HEK293 (cell line): Measurements from ENCODE around the gene DBN1.

ENCODE experiments used
- CTCF ChIA-PET: fragments of 350-600 bp; formaldehyde crosslinking; extraction: SDS; loops from one replicate; lab custom pipeline; 2021; ENCODE audit warnings: antibody characterized with exemption; lab: Yijun Ruan, JAX
- POLR2A ChIA-PET: fragments of 300-600 bp; formaldehyde crosslinking; extraction: SDS; loops from one replicate; lab custom pipeline; 2020; ENCODE audit warnings: antibody characterized with exemption, inconsistent platforms; lab: Yijun Ruan, JAX
- H3K27ac ChIP-seq: fragments of 200-500 bp; sonication (Bioruptor generic); 2 replicates; pipeline ENCODE4 v1.5.1; 2014; ENCODE audit warnings: low read depth, low read length, control low read depth, inconsistent platforms; ENCODE audit errors: extremely low read depth
- H3K36me3 ChIP-seq, 2 experiments: fragments of 200-500 bp in 1 of 2; sonication (Bioruptor generic) in 1 of 2; 1 replicate in 1 of 2; 2 replicates in 1 of 2; pipeline ENCODE4 v1.5.1; 2014 to 2017; ENCODE audit warnings: inconsistent platforms in 2 of 2, low read length in 2 of 2; ENCODE audit not compliant: control insufficient read depth in 2 of 2, insufficient read depth in 1 of 2
- H3K4me1 ChIP-seq: fragments of 200-500 bp; sonication (Bioruptor generic); 2 replicates; pipeline ENCODE4 v1.5.1; 2014; ENCODE audit warnings: mild to moderate bottlenecking, low read length, inconsistent platforms; ENCODE audit not compliant: control insufficient read depth, insufficient read depth
- H3K4me3 ChIP-seq: 2 replicates; pipeline ENCODE4 v1.5.1; 2011; ENCODE audit warnings: low read depth, mild to moderate bottlenecking, control low read depth, low read length, moderate library complexity
- H3K9me3 ChIP-seq: fragments of 200-500 bp; sonication (Bioruptor generic); 2 replicates; pipeline ENCODE4 v1.5.1; 2014; ENCODE audit warnings: low read depth, low read length, inconsistent platforms; ENCODE audit not compliant: control insufficient read depth, insufficient read depth
- CTCF ChIP-seq: fragments of 450-650 bp; formaldehyde crosslinking; IDR thresholded peaks from 2 replicates; pipeline ENCODE4 v1.5.1; 2016; ENCODE audit warnings: missing biosample characterization, missing genetic modification characterization
- HOXC10 ChIP-seq: sonication (generic); formaldehyde crosslinking; IDR thresholded peaks from 2 replicates; pipeline ENCODE4 v1.8.1; 2023; ENCODE audit warnings: mild to moderate bottlenecking, missing genetic modification reagents
- PBX3 ChIP-seq: sonication (generic); formaldehyde crosslinking; IDR thresholded peaks from 2 replicates; pipeline ENCODE4 v1.8.1; 2022; ENCODE audit warnings: mild to moderate bottlenecking, moderate library complexity, missing genetic modification reagents
- SCRT1 ChIP-seq: fragments of 450-650 bp; formaldehyde crosslinking; IDR thresholded peaks from 2 replicates; pipeline ENCODE4 v1.5.1; 2016; ENCODE audit warnings: missing biosample characterization, missing genetic modification characterization, borderline replicate concordance
- ZBTB1 ChIP-seq: fragments of 450-650 bp; formaldehyde crosslinking; IDR thresholded peaks from 2 replicates; pipeline ENCODE4 v1.5.1; 2016; ENCODE audit warnings: missing biosample characterization, missing genetic modification characterization
- ZBTB44 ChIP-seq: fragments of 450-650 bp; IDR thresholded peaks from 2 replicates; pipeline ENCODE4 v1.5.1; 2018; ENCODE audit warnings: missing biosample characterization, mild to moderate bottlenecking, missing genetic modification characterization
- ZBTB8A ChIP-seq: fragments of 450-650 bp; formaldehyde crosslinking; IDR thresholded peaks from 2 replicates; pipeline ENCODE4 v1.5.1; 2016; ENCODE audit warnings: missing biosample characterization, missing genetic modification characterization
- ZEB2 ChIP-seq: fragments of 450-650 bp; formaldehyde crosslinking; IDR thresholded peaks from 2 replicates; pipeline ENCODE4 v1.5.1; 2016; ENCODE audit warnings: missing biosample characterization, missing genetic modification characterization
- ZFHX2 ChIP-seq: fragments of 450-650 bp; formaldehyde crosslinking; conservative IDR thresholded peaks from 2 replicates; pipeline ENCODE4 v1.5.1; 2016; ENCODE audit warnings: missing biosample characterization, missing genetic modification characterization
- ZNF324 ChIP-seq: fragments of 450-650 bp; formaldehyde crosslinking; IDR thresholded peaks from 2 replicates; pipeline ENCODE4 v1.5.1; 2016; ENCODE audit warnings: missing biosample characterization, missing genetic modification characterization
- ZNF341 ChIP-seq: fragments of 450-650 bp; formaldehyde crosslinking; IDR thresholded peaks from 2 replicates; pipeline ENCODE4; 2016; ENCODE audit warnings: low read depth, missing biosample characterization, missing genetic modification characterization
- ZNF394 ChIP-seq: fragments of 450-650 bp; formaldehyde crosslinking; IDR thresholded peaks from 2 replicates; pipeline ENCODE4 v1.5.1; 2016; ENCODE audit warnings: missing biosample characterization, missing genetic modification characterization, mild to moderate bottlenecking, moderate library complexity, borderline replicate concordance
- ZNF449 ChIP-seq: fragments of 450-650 bp; formaldehyde crosslinking; IDR thresholded peaks from 2 replicates; pipeline ENCODE4 v1.5.1; 2017; ENCODE audit warnings: missing biosample characterization, mild to moderate bottlenecking, missing genetic modification characterization, moderate library complexity
- ZNF549 ChIP-seq: fragments of 450-650 bp; IDR thresholded peaks from 2 replicates; pipeline ENCODE4 v1.5.1; 2018; ENCODE audit warnings: missing biosample characterization, missing genetic modification characterization, mild to moderate bottlenecking, inconsistent platforms, moderate library complexity
- ZNF561 ChIP-seq: fragments of 450-650 bp; IDR thresholded peaks from 2 replicates; pipeline ENCODE4 v1.5.1; 2018; ENCODE audit warnings: missing biosample characterization, missing genetic modification characterization, borderline replicate concordance
- ZNF660 ChIP-seq: fragments of 450-650 bp; IDR thresholded peaks from 2 replicates; pipeline ENCODE4 v1.5.1; 2018; ENCODE audit warnings: missing biosample characterization, mild to moderate bottlenecking, missing genetic modification characterization
- ZSCAN23 ChIP-seq: fragments of 450-650 bp; formaldehyde crosslinking; IDR thresholded peaks from 2 replicates; pipeline ENCODE4 v1.5.1; 2016; ENCODE audit warnings: missing biosample characterization, missing genetic modification characterization
- TF ChIP-seq, protein P1 (sequence below): fragments of 450-650 bp; formaldehyde crosslinking; IDR thresholded peaks from 2 replicates; pipeline ENCODE4 v1.5.1; 2017; ENCODE audit warnings: missing biosample characterization, missing genetic modification characterization
- TF ChIP-seq, protein P2 (sequence below): fragments of 450-650 bp; formaldehyde crosslinking; IDR thresholded peaks from 2 replicates; pipeline ENCODE4 v1.5.1; 2016; ENCODE audit warnings: missing biosample characterization, missing genetic modification characterization

The DBN1 gene

DNA sequence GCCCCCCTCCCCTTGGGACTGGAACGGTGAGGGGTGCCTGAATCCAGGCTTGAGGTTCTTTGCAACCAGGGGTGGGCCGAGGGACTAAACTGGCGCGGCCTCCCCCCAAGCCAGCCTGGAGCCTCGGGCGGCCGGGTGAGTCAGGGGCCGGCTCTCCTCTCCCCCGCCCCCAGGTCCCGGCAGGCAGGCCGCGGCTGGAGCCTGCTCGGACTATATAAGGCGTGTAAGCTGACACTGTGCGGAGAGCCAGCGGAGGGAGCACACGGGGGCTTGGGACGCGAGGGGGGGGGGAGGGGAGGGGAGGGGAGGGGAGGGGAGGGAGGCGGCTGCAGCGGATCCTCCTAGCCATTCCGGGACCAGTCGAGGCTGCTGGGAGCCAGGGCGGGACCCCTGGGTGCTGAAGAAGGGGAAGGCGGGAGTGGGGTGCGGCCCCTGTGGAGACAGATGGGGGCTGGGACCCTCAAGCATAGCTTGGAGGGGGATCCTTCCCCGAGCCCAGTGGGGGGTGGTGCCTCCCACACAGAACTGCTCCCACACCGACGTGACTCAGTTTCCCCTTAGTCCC lies 23.4 kb upstream of the DBN1 start (continued):
- TF ChIP-seq ZBTB44 (tag by site-specific recombination) (no peak), ZBTB1 (tag by site-specific recombination) (0 out of 2 replicates have a peak, but pooled peaks have one; percentile 20), ZNF660 (tag by site-specific recombination) (no peak), ZNF549 (tag by site-specific recombination) (no peak), ZBTB8A (no peak)
- TF ChIP-seq, protein P1, sequence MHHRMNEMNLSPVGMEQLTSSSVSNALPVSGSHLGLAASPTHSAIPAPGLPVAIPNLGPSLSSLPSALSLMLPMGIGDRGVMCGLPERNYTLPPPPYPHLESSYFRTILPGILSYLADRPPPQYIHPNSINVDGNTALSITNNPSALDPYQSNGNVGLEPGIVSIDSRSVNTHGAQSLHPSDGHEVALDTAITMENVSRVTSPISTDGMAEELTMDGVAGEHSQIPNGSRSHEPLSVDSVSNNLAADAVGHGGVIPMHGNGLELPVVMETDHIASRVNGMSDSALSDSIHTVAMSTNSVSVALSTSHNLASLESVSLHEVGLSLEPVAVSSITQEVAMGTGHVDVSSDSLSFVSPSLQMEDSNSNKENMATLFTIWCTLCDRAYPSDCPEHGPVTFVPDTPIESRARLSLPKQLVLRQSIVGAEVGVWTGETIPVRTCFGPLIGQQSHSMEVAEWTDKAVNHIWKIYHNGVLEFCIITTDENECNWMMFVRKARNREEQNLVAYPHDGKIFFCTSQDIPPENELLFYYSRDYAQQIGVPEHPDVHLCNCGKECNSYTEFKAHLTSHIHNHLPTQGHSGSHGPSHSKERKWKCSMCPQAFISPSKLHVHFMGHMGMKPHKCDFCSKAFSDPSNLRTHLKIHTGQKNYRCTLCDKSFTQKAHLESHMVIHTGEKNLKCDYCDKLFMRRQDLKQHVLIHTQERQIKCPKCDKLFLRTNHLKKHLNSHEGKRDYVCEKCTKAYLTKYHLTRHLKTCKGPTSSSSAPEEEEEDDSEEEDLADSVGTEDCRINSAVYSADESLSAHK (tag by site-specific recombination) = no peak
- TF ChIP-seq, all 188 proteins: peak for 29

DNA sequence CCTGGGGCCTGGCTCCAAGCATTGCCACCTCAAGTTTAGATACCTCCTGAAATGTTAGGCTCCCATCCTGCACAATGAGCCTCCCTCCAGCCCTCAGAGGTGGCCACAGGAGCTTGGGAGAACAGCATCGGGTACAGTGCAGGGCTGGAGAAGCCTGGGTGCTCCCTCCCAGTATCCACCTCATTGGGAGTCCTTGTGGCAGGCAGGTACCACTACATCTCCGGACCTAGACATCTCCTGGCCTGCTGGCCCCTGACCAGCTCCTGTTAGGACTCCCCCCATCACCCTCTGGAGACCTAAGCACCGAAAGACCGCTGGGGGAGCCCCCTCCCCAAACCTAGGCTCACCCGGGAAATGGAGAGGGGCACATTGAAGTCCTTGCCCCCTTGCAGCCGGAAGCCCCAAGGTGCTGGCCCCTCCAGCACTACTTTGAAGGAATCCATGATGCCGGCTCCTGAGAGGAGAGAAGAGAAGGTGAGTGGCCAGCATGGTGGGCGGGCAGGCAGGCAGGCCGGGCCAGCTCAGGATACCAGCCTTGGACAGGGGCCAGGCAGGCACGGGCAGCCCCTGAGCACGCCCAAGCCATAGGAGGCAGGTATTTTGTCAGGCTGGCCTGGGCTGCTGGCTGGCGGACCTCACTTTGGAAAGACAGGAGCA lies 22.8 kb upstream of the DBN1 start:
- peaks cover 20% of the 10 kb centered on the region for H3K4me1 ChIP-seq
- H3K4me3 ChIP-seq = peak overlapping the region; percentile 67
- peaks cover 0 to 32% of the 10 kb centered on the region in 2 experiments; a peak in 1 of 3 replicates for H3K36me3 ChIP-seq
- peak overlapping the region; percentile 98 for H3K27ac ChIP-seq
- H3K9me3 ChIP-seq = no peaks in the 10 kb centered on the region
- POLR2A ChIA-PET = interaction anchor here (0.6 to 7.0 kb wide), 21 partner anchors 7 to 708 kb away, joined by 3 to 106 read pairs (median 7); partner anchors contain the start of genes B4GALT7, DBN1, DDX41 and DOK3
- CTCF ChIA-PET = interaction anchor here (0.7 to 4.0 kb wide), 12 partner anchors 9 to 1570 kb away, joined by 3 to 23 read pairs (median 6); no protein-coding TSS in a partner anchor
- no peak for TF ChIP-seq ZNF324
- TF ChIP-seq ZSCAN23 (tag by site-specific recombination) = no peak
- TF ChIP-seq ZEB2 (tag by site-specific recombination) = peak; percentile 24; the same call in 1 of the 2 replicates
- 0 out of 2 replicates have a peak, but pooled peaks have one; percentile 51 for TF ChIP-seq CTCF (tag by site-specific recombination)
- no peak for TF ChIP-seq ZNF341 (tag by site-specific recombination)
- TF ChIP-seq, protein P2, sequence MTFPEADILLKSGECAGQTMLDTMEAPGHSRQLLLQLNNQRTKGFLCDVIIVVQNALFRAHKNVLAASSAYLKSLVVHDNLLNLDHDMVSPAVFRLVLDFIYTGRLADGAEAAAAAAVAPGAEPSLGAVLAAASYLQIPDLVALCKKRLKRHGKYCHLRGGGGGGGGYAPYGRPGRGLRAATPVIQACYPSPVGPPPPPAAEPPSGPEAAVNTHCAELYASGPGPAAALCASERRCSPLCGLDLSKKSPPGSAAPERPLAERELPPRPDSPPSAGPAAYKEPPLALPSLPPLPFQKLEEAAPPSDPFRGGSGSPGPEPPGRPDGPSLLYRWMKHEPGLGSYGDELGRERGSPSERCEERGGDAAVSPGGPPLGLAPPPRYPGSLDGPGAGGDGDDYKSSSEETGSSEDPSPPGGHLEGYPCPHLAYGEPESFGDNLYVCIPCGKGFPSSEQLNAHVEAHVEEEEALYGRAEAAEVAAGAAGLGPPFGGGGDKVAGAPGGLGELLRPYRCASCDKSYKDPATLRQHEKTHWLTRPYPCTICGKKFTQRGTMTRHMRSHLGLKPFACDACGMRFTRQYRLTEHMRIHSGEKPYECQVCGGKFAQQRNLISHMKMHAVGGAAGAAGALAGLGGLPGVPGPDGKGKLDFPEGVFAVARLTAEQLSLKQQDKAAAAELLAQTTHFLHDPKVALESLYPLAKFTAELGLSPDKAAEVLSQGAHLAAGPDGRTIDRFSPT (tag by site-specific recombination) = peak; percentile 72; the same call in 1 of the 2 replicates
- TF ChIP-seq HOXC10 (CRISPR knock-in tag) = no peak
- TF ChIP-seq ZNF449 (tag by site-specific recombination) = peak; percentile 98
- 0 out of 2 replicates have a peak, but pooled peaks have one; percentile 44 for TF ChIP-seq PBX3
- TF ChIP-seq ZNF394 (tag by site-specific recombination) = peak; percentile 54; the same call in 1 of the 2 replicates
- TF ChIP-seq ZNF561 (tag by site-specific recombination) = no peak
- TF ChIP-seq SCRT1 (tag by site-specific recombination) = no peak
- TF ChIP-seq ZFHX2 (tag by site-specific recombination) = peak; percentile 70
